Umbilical cord (tissue), 2 donors: ENCODE measurements around the gene TNS3. TPM values are rescaled to one million over a fixed set of nuclear protein-coding genes. Genes with fewer than 3 reads are reported as not detected.

ENCODE experiments used
- DNase-seq: peaks from one replicate; pipeline ENCODE4 v3.0.0-alpha.2; 2015; ENCODE audit warnings: low spot score
- total RNA-seq: library from RNA; depleted of rRNA; stranded (reverse); fragments of >200 nt; gene quantifications from one replicate; pipeline ENCODE4 v1.2.3, GENCODE V29; 2014; ENCODE audit warnings: low replicate concordance; ENCODE audit not compliant: insufficient read depth

TNS3 gene
- total RNA-seq, 1 donor from 2014 or later, result 73.9 TPM

GRCh38 chr7:47389171-47389922 is 192.6 kb downstream of the TNS3 start:
- DNase-seq, result no peak

DNA sequence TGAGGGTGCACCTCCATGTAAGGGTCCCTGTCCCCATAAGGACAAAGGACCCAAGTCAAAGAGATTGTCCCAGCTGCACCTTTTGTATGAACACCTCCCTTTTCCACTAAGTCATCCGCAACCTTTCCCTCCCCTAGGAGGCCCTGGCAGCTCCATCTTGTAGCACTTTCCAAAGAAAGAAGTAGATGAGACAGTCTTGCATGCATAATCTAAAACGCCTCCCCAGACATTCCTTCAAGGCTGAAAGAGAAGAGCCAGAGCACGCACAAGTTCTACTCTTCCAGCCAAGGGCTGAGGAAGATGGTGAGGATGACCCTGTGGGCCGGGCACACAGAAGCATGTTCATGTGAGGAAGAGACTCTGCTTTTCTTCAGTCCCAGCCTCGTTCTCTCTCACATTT is 194.4 kb downstream of the TNS3 start:
- no peak for DNase-seq

GRCh38 chr7:47386273-47386835 is 195.6 kb downstream of the TNS3 start:
- DNase-seq, result no peak

- DNase-seq, result no peak
These were observed 196.3 kb downstream of the TNS3 start for GRCh38 chr7:47385536-47386125.

- DNase-seq, result no peak
These were observed 197.0 kb downstream of the TNS3 start for GRCh38 chr7:47384755-47385535.

- no peak for DNase-seq
These were observed 198.0 kb downstream of the TNS3 start for GRCh38 chr7:47383696-47384445.

DNA sequence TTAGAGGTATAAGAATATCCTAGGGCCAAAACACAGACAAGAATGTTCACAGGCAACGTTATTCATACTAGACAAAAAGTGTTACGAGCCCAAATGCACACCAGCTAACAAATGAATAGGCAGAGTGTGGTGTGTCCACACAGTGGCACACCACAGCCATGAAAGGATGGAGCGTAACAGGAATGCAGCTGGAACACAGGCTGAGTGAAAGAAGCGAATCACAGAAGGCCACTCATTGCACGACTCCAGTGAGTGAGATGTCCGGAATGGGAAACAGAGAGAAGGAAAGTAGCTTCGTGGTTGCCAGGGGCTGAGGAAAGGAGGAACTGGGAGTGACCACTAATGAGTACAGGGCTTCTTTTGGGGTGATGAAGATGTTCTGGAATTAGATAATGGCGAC is 198.8 kb downstream of the TNS3 start:
- DNase-seq, result no peak

DNA sequence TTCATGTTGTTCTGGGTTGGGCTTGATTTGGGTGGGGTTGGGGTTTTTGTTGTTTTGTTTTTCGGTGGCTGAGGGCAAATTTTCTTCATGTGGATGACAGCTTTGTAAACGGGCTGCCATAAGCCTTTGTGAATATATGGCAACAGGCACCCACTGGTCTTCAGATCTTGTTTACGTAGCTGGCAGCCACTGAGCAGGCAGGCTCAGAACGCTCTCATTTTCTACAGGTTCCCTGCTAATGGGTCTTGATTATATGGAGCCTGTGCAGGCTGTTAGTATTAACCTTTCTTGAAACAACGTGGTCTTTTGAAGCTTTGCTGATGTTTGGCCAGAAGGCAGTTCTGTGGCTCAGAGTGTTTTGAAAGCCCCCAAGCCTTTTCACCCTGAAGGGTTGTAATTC is 199.7 kb downstream of the TNS3 start:
- no peak for DNase-seq

GRCh38 chr7:47381134-47381495 is 200.8 kb downstream of the TNS3 start:
- no peak for DNase-seq

GRCh38 chr7:47380325-47381133 is 201.4 kb downstream of the TNS3 start:
- peak; percentile 63 for DNase-seq

- peak; percentile 85 for DNase-seq
These were observed 202.1 kb downstream of the TNS3 start for GRCh38 chr7:47379629-47380324.

- DNase-seq, result no peak
These were observed 203.0 kb downstream of the TNS3 start for GRCh38 chr7:47378728-47379395.

- DNase-seq, result no peak
These were observed 204.2 kb downstream of the TNS3 start for GRCh38 chr7:47377741-47378140.

GRCh38 chr7:47376991-47377616 is 204.8 kb downstream of the TNS3 start:
- DNase-seq, result no peak

DNA sequence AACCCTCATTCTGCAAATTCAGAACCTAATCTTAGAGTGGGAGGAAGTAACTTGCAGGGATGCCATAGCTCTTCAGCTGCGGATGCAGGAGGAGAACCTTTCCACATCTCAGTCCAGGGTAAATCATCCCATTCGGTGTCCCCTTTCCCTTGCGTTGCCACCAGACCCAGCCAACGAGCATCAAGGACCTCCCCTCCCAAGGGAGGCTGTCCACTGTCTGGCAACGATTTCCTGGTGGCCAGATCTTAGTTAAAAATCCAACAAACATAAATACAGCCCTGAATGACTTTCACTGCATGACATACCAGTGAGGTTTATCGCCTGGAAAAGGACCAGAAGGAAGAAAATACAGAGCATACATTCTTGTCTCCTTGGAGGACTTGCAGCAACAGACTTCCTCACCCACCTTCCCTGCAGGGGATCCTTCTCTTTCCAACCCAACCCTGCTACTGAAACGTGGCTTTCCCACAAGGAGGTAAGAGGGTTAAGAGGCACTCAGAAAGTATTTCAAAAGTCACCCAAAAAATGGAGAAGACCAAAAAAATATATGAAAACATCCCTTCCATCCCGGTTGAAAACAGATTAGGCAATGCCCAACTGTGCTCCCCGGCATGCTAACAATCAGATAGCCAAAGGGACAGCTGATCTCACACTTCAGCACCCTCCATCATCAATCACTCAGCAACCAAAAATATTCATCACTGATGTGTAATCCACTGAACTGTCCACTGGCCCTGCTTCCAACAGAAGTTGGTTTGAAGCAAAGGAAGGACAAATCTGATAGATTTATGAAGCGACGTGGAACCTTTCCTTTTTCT is 206.6 kb downstream of the TNS3 start:
- DNase-seq, result peak; percentile 56

- DNase-seq, result no peak
These were observed 207.4 kb downstream of the TNS3 start for GRCh38 chr7:47374538-47374937.

GRCh38 chr7:47373871-47374451 is 207.9 kb downstream of the TNS3 start:
- DNase-seq, result no peak
